Panc1 (cell line): ENCODE results near the gene CELF2. TPM values are rescaled to one million over a fixed set of nuclear protein-coding genes. Genes with fewer than 3 reads are reported as not detected.

Experiments
- ATAC-seq: fragments of 200-7000 bp; cut with Tn5 transposase; 2 replicates; pipeline ENCODE4 v1.9.1; 2020; ENCODE audit warnings: mild to moderate bottlenecking, moderate library complexity
- BruUV-seq: library from RNA; stranded (reverse); fragments of 400-500 nt; replicated peaks from 2 replicates; lab custom pipeline; 2021; lab: Mats Ljungman, UMichigan
- CTCF ChIA-PET: fragments of 300-600 bp; sonication (Branson Sonifier 250); formaldehyde crosslinking; loops from one replicate; lab custom pipeline; 2022; ENCODE audit warnings: antibody characterized with exemption; lab: Charles Lee
- POLR2A ChIA-PET: fragments of 300-600 bp; sonication (Branson Sonifier 250); formaldehyde crosslinking; loops from one replicate; lab custom pipeline; 2022; ENCODE audit warnings: antibody characterized with exemption; lab: Charles Lee
- DNase-seq: peaks from one replicate; pipeline ENCODE4 v3.0.0-alpha.2; 2010; ENCODE audit warnings: low read depth, low spot score
- H3K27ac ChIP-seq: 2 replicates; pipeline ENCODE4 v1.5.1; 2011; ENCODE audit warnings: mild to moderate bottlenecking, low read length, inconsistent platforms
- H3K27me3 ChIP-seq: fragments of 200-500 bp; sonication (Bioruptor generic); 2 replicates; pipeline ENCODE4 v1.6.0; 2014; ENCODE audit warnings: low read length, inconsistent platforms; ENCODE audit not compliant: control insufficient read depth, insufficient read depth
- H3K36me3 ChIP-seq: fragments of 200-500 bp; sonication (Bioruptor generic); 2 replicates; pipeline ENCODE4 v1.5.1; 2014; ENCODE audit warnings: inconsistent platforms, mild to moderate bottlenecking, low read length, moderate library complexity; ENCODE audit not compliant: control insufficient read depth, insufficient read depth
- H3K4me1 ChIP-seq: 2 replicates; pipeline ENCODE4 v1.5.1; 2011; ENCODE audit warnings: inconsistent platforms, mild to moderate bottlenecking, low read length, moderate library complexity; ENCODE audit not compliant: control insufficient read depth, insufficient read depth
- H3K4me3 ChIP-seq, 2 experiments: 2 replicates each; pipeline ENCODE4 v1.5.1; 2011 to 2012; ENCODE audit warnings: low read depth in 2 of 2, low read length in 2 of 2, mild to moderate bottlenecking in 2 of 2, inconsistent platforms in 1 of 2, moderate library complexity in 1 of 2
- H3K9me3 ChIP-seq: fragments of 200-500 bp; sonication (Bioruptor generic); 2 replicates; pipeline ENCODE4 v1.5.1; 2014; ENCODE audit warnings: low read depth, mild to moderate bottlenecking, inconsistent platforms, low read length, moderate library complexity; ENCODE audit not compliant: control insufficient read depth, insufficient read depth
- POLR2AphosphoS5 ChIP-seq: IDR thresholded peaks from 2 replicates; pipeline ENCODE4 v1.6.1; 2012; ENCODE audit warnings: mild to moderate bottlenecking, low read depth, low read length, moderate library complexity
- REST ChIP-seq, 2 experiments: IDR thresholded peaks; 2 replicates each; pipeline ENCODE4 v1.6.1; 2011 to 2012; ENCODE audit warnings: low read depth in 2 of 2, control low read depth in 1 of 2, low read length in 1 of 2, mild to moderate bottlenecking in 1 of 2, moderate library complexity in 1 of 2; ENCODE audit not compliant: insufficient read depth in 1 of 2
- SIN3A ChIP-seq: IDR thresholded peaks from 2 replicates; pipeline ENCODE4 v1.6.1; 2012; ENCODE audit warnings: low read depth, mild to moderate bottlenecking, low read length, moderate library complexity, borderline replicate concordance; ENCODE audit not compliant: insufficient read depth
- TCF7L2 ChIP-seq: IDR thresholded peaks from 2 replicates; pipeline ENCODE4 v1.6.1; 2011; ENCODE audit warnings: mild to moderate bottlenecking, low read depth, low read length, inconsistent platforms
- in situ Hi-C: cut with HindIII; loops from 2 replicates; pipeline ENCODE4 v1.10.0; 2016; ENCODE audit warnings: low sequenced_read_pairs, low pct_unique_long_range_greater_than_20kb
- intact Hi-C: fragments of 100-400 bp; cut with micrococcal nuclease; formaldehyde crosslinking; loops from one replicate; pipeline ENCODE4 v1.10.0; 2022; ENCODE audit not compliant: unreplicated experiment
- total RNA-seq: library from RNA; stranded (reverse); gene quantifications from one replicate; pipeline ENCODE4 v1.2.1, GENCODE V29; 2021; ENCODE audit not compliant: unreplicated experiment
- TF ChIP-seq, protein P1 (sequence below): fragments of 450-650 bp; IDR thresholded peaks from 2 replicates; pipeline ENCODE4 v1.5.1; 2017; ENCODE audit warnings: mild to moderate bottlenecking

Gene CELF2
- total RNA-seq, 1 experiment from 2014 or later: 0.44 TPM

DNA sequence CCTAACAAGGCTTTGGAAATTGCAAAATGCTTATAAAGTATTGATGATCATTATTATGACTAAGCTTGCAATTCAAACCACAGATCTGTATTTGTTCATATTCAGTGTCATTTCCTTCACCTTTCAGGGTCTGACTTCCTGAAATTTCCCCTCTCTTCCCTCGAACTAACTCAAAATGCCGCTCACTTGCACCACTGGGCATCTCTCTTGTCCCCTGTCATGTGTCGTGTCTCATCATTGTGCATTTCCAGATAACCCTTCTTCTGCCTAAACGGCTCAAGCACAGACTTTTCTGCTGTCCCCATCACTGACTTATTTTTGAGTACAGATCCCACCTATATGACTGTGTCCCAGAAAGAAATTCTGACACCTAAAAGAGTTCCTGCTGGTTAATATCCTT lies 41.0 kb upstream of the CELF2 start:
- BruUV-seq: no TSS peak
- no peaks in the 10 kb centered on the region for H3K27me3 ChIP-seq
- in situ Hi-C loops (no loop called here), intact Hi-C loops (no loop called here)
- H3K9me3 ChIP-seq: no peaks in the 10 kb centered on the region
- H3K4me3 ChIP-seq: no peak overlapping the region
- no peaks in the 10 kb centered on the region for H3K36me3 ChIP-seq
- no peak for DNase-seq
- ChIA-PET POLR2A (no interaction called here), CTCF (no interaction called here)
- no peak overlapping the region for H3K27ac ChIP-seq
- H3K4me1 ChIP-seq: no peaks in the 10 kb centered on the region
- no peak for TF ChIP-seq POLR2AphosphoS5
- TF ChIP-seq, protein P1, sequence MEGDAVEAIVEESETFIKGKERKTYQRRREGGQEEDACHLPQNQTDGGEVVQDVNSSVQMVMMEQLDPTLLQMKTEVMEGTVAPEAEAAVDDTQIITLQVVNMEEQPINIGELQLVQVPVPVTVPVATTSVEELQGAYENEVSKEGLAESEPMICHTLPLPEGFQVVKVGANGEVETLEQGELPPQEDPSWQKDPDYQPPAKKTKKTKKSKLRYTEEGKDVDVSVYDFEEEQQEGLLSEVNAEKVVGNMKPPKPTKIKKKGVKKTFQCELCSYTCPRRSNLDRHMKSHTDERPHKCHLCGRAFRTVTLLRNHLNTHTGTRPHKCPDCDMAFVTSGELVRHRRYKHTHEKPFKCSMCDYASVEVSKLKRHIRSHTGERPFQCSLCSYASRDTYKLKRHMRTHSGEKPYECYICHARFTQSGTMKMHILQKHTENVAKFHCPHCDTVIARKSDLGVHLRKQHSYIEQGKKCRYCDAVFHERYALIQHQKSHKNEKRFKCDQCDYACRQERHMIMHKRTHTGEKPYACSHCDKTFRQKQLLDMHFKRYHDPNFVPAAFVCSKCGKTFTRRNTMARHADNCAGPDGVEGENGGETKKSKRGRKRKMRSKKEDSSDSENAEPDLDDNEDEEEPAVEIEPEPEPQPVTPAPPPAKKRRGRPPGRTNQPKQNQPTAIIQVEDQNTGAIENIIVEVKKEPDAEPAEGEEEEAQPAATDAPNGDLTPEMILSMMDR: no peak
- TF ChIP-seq REST (IDR thresholded peaks at IDR 0.05; ENCODE audit: insufficient read depth in 1 of 2, low read depth in 2 of 2, low read length in 1 of 2): no peak
- TF ChIP-seq SIN3A: no peak
- no peak for TF ChIP-seq TCF7L2
- ATAC-seq: no peak

GRCh38 chr10:10977226-10977956 lies 40.3 kb upstream of the CELF2 start:
- Histone ChIP-seq H3K27ac (no peak overlapping the region), H3K4me1 (no peaks in the 10 kb centered on the region), H3K9me3 (no peaks in the 10 kb centered on the region), H3K4me3 (no peak overlapping the region), H3K36me3 (no peaks in the 10 kb centered on the region), H3K27me3 (no peaks in the 10 kb centered on the region)
- BruUV-seq: no TSS peak
- ChIA-PET POLR2A (interaction anchor here (0.6 kb wide), 1 partner anchor 20 kb away, joined by 4 read pairs; no protein-coding TSS in a partner anchor), CTCF (no interaction called here)
- in situ Hi-C loops (no loop called here), intact Hi-C loops (no loop called here)
- no peak for TF ChIP-seq POLR2AphosphoS5
- no peak for TF ChIP-seq REST (IDR thresholded peaks at IDR 0.05; ENCODE audit: insufficient read depth in 1 of 2, low read depth in 2 of 2, low read length in 1 of 2)
- TF ChIP-seq SIN3A: no peak
- no peak for TF ChIP-seq TCF7L2
- TF ChIP-seq, protein P1: no peak
- no peak for DNase-seq
- ATAC-seq: no peak
